Activated T-helper 1 cell treated with anti-CD3 and anti-CD28 coated beads, Interleukin-12 subunit alpha, Interleukin-12 subunit beta, Interleukin-2, Interleukin-4 antibody, amounts not matched to agents 30 ng/mL and 10 ng/mL and 1 ng/mL, durations not matched to agents 14 hours and 24 hours and 36 hours (primary cell): ENCODE data around the gene NAV2. TPM values are rescaled to one million over a fixed set of nuclear protein-coding genes. Genes with fewer than 3 reads are reported as not detected.

Experiments
- DNase-seq: peaks from one replicate; pipeline ENCODE4 v3.0.0; 2021; ENCODE audit warnings: low spot score
- H3K27ac Mint-ChIP-seq: one replicate; pipeline ENCODE4 v1.8.0; 2021; ENCODE audit warnings: mild to moderate bottlenecking, mixed read lengths
- H3K27me3 Mint-ChIP-seq: one replicate; pipeline ENCODE4 v1.8.0; 2022; ENCODE audit warnings: mild to moderate bottlenecking, moderate library complexity, mixed read lengths; ENCODE audit not compliant: insufficient read depth
- H3K36me3 Mint-ChIP-seq: one replicate; pipeline ENCODE4 v1.8.0; 2021; ENCODE audit warnings: low read depth, mixed read lengths
- H3K4me1 Mint-ChIP-seq: one replicate; pipeline ENCODE4 v1.8.0; 2021; ENCODE audit warnings: low read depth, mixed read lengths
- H3K4me3 Mint-ChIP-seq: one replicate; pipeline ENCODE4 v1.8.0; 2021; ENCODE audit warnings: mild to moderate bottlenecking, moderate library complexity, mixed read lengths
- H3K9me3 Mint-ChIP-seq: one replicate; pipeline ENCODE4 v1.8.0; 2021; ENCODE audit warnings: mixed read lengths
- intact Hi-C: fragments of 100-400 bp; cut with micrococcal nuclease; formaldehyde crosslinking; loops from one replicate; pipeline ENCODE4 v1.15.1; 2024
- total RNA-seq: library from RNA; stranded (reverse); gene quantifications from 2 replicates; pipeline ENCODE4 v1.2.3, GENCODE V29; 2022

The NAV2 gene
- total RNA-seq, 1 donor from 2014 or later = 0.34 TPM

- Mint-ChIP-seq H3K36me3 (no peaks in the 10 kb centered on the region), H3K9me3 (no peaks in the 10 kb centered on the region), H3K27me3 (peaks cover 2% of the 10 kb centered on the region), H3K27ac (no peak overlapping the region), H3K4me3 (no peak overlapping the region), H3K4me1 (no peaks in the 10 kb centered on the region)
- no peak for DNase-seq
- intact Hi-C loops = no loop called here
Observed at GRCh38 chr11:20056950-20057943, 344.6 kb downstream of the NAV2 start.

GRCh38 chr11:20058749-20059458 lies 346.3 kb downstream of the NAV2 start:
- intact Hi-C loops = no loop called here
- DNase-seq = no peak
- H3K27ac Mint-ChIP-seq = no peak overlapping the region
- H3K9me3 Mint-ChIP-seq = no peaks in the 10 kb centered on the region
- H3K36me3 Mint-ChIP-seq = no peaks in the 10 kb centered on the region
- H3K4me3 Mint-ChIP-seq = no peak overlapping the region
- H3K4me1 Mint-ChIP-seq = no peaks in the 10 kb centered on the region
- peaks cover 2% of the 10 kb centered on the region for H3K27me3 Mint-ChIP-seq

- Mint-ChIP-seq H3K27ac (no peak overlapping the region), H3K27me3 (peaks cover 2% of the 10 kb centered on the region), H3K9me3 (no peaks in the 10 kb centered on the region), H3K4me1 (no peaks in the 10 kb centered on the region), H3K36me3 (no peaks in the 10 kb centered on the region), H3K4me3 (no peak overlapping the region)
- intact Hi-C loops = no loop called here
- no peak for DNase-seq
Observed at GRCh38 chr11:20059587-20060021, 347.0 kb downstream of the NAV2 start.

DNA sequence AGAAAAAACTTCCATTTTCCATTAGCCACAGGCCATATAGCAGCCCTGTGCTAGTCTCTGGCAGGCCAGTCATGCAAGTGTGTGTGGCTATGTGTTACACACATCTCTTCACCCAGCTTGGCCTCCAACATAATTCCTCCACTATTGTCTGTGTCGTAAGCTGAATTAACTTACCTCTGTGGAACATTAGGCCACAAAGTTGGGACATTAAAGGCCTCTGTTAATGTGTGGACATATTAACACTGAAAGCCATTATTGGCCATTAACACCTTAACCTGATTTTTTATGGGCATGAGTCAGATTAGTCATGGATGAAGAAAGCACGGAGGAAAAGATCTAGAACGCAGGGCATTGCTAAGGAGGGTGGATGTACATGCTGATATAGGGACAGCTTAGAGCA lies 347.5 kb downstream of the NAV2 start:
- peaks cover 2% of the 10 kb centered on the region for H3K27me3 Mint-ChIP-seq

DNA sequence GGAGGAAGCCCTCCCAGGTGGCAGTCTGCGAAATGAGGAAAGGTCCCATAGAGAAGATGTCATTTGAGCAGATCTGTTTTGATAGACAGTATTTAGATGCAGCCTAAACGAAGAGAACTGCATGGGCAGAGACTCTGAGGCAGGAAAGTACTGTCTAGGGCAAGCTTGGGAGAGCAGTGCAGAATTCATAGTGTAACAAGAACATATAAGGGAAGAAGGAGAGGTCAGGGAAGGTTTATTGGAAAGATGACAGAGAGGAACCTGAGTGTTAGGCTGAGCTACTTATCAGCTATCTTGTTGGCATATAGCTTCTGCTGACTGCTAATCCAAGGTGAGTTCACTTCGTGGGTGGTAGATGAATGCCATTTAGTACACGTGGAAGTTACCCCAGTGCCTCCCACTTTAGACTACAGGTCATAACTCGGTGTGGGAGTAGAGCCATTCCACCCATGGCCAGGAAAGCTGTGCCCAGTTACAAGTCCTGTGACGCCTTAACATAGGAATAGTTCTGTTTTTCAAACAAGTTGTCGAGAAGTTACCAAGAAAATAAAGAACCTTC lies 348.1 kb downstream of the NAV2 start:
- Mint-ChIP-seq H3K4me3 (no peak overlapping the region), H3K27ac (no peak overlapping the region), H3K4me1 (no peaks in the 10 kb centered on the region), H3K9me3 (no peaks in the 10 kb centered on the region), H3K36me3 (no peaks in the 10 kb centered on the region), H3K27me3 (peaks cover 2% of the 10 kb centered on the region)
- DNase-seq = no peak
- intact Hi-C loops = no loop called here

More for the DNA sequence above, 347.5 kb downstream of the NAV2 start:
- Mint-ChIP-seq H3K4me3 (no peak overlapping the region), H3K9me3 (no peaks in the 10 kb centered on the region), H3K36me3 (no peaks in the 10 kb centered on the region), H3K27ac (no peak overlapping the region), H3K4me1 (no peaks in the 10 kb centered on the region)
- intact Hi-C loops = no loop called here
- DNase-seq = no peak

GRCh38 chr11:20061776-20062175 lies 349.1 kb downstream of the NAV2 start:
- H3K27me3 Mint-ChIP-seq = peaks cover 3% of the 10 kb centered on the region

GRCh38 chr11:20064961-20065405 lies 352.3 kb downstream of the NAV2 start:
- Mint-ChIP-seq H3K9me3 (no peaks in the 10 kb centered on the region), H3K4me3 (no peak overlapping the region), H3K4me1 (no peaks in the 10 kb centered on the region), H3K36me3 (no peaks in the 10 kb centered on the region), H3K27me3 (peaks cover 2% of the 10 kb centered on the region), H3K27ac (no peak overlapping the region)
- intact Hi-C loops = no loop called here
- DNase-seq = no peak

More at GRCh38 chr11:20061776-20062175, 349.1 kb downstream of the NAV2 start:
- intact Hi-C loops = no loop called here
- DNase-seq = no peak
- Mint-ChIP-seq H3K9me3 (no peaks in the 10 kb centered on the region), H3K27ac (no peak overlapping the region), H3K36me3 (no peaks in the 10 kb centered on the region), H3K4me3 (no peak overlapping the region), H3K4me1 (no peaks in the 10 kb centered on the region)

DNA sequence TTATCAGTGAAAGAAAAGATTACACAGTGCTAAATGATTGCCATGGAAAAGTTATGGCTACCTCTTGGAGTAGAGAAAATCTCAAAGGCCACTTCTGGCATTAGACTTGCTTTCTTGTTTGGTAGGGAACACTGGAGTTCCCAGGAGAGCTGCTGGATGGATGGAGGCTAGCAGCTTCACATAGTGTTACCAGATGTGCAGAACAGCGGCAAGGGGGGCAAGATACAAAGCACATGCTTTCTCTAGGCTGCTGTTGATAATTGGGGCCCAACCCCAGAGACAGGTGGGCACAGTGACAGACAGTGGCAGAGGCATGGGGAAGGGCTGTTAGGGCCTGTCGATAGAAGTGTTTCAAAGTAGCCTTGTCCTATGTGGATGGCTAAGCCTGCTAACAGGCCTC lies 352.8 kb downstream of the NAV2 start:
- Mint-ChIP-seq H3K4me1 (no peaks in the 10 kb centered on the region), H3K27me3 (peaks cover 2% of the 10 kb centered on the region), H3K27ac (no peak overlapping the region), H3K4me3 (no peak overlapping the region), H3K36me3 (no peaks in the 10 kb centered on the region), H3K9me3 (no peaks in the 10 kb centered on the region)
- intact Hi-C loops = no loop called here
- DNase-seq = no peak

DNA sequence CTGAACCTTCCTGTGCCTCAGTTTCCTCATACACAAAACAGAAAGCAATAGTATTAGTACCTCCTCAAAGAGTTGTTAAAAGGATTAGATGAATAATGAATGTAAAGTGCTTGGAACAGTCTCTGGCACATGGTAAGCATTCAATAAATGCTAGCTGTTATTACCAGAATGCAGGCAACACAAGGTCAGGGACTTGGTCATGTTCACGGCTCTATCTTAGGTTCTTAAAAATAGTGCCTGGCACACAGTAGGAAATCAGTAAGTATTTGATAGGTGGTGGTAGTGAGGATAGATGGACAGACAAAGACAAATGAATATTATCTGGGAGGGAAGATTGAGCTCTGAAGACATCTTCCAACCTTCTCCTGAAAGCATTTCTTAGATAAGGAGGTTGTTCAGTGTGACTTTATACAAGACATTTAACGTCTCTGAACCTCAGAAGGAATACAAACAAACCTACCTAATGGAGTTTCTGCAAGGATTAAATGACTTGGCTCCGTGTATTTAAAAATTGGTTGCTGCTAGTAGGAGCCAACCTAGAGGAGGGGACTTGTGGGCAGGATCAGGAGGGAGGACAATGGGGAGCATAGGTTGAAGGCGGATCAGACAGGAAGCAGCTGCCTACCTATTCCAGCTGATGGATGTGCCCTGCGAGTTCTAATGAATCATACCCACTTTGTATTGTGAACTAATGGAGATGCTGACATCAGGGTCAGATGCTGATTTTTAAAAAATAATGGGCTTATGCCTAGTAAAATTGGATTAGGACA lies 353.6 kb downstream of the NAV2 start:
- Mint-ChIP-seq H3K36me3 (no peaks in the 10 kb centered on the region), H3K27ac (no peak overlapping the region), H3K9me3 (no peaks in the 10 kb centered on the region), H3K4me3 (no peak overlapping the region), H3K4me1 (no peaks in the 10 kb centered on the region), H3K27me3 (peaks cover 4% of the 10 kb centered on the region)
- no peak for DNase-seq
- intact Hi-C loops = no loop called here

- Mint-ChIP-seq H3K9me3 (no peaks in the 10 kb centered on the region), H3K4me3 (no peak overlapping the region), H3K36me3 (no peaks in the 10 kb centered on the region), H3K4me1 (no peaks in the 10 kb centered on the region), H3K27ac (no peak overlapping the region), H3K27me3 (peaks cover 4% of the 10 kb centered on the region)
- intact Hi-C loops = no loop called here
- no peak for DNase-seq
Observed at GRCh38 chr11:20066783-20067156, 354.1 kb downstream of the NAV2 start.

DNA sequence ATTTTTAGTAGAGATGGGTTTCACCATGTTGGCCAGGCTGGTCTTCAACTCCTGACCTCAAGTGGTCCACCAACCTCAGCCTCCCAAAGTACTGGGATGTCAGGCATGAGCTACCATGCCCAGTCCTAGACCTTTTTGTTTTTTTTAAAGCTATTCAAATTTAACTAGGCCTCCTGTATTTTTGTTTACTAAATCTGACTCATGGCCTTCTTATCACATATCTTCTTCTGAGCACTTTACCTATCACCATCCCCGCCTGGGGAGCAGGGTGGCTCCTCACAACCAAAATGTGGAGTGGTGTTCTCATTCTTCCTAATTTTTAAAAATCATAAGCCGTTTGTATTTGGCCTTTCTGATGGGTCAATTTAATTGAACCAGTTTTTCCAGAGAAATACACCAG lies 355.0 kb downstream of the NAV2 start:
- DNase-seq = no peak
- intact Hi-C loops = no loop called here
- H3K9me3 Mint-ChIP-seq = no peaks in the 10 kb centered on the region

DNA sequence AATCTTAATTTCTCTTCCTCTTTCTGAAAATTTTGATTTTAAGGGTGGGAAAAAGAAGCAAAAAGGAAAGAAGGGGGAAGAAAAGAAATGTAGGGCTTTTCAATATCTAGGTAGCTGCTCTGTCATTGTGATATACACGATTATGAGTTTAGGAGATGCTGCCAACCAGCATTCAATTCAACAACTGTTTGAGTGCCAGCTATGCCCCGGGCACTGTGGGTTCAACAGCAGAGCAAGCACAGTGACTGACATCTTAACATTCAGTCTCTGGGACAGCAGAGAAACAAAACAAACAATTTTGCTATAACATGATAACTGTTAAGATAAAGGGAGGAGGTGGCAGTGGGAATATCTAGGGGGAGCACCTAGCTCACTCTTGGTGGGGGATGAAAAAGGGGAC lies 356.1 kb downstream of the NAV2 start:
- no peaks in the 10 kb centered on the region for H3K36me3 Mint-ChIP-seq
- H3K27ac Mint-ChIP-seq = no peak overlapping the region
- intact Hi-C loops = no loop called here
- DNase-seq = no peak
- peaks cover 9% of the 10 kb centered on the region for H3K27me3 Mint-ChIP-seq
- H3K9me3 Mint-ChIP-seq = no peaks in the 10 kb centered on the region
- H3K4me1 Mint-ChIP-seq = no peaks in the 10 kb centered on the region
- no peak overlapping the region for H3K4me3 Mint-ChIP-seq

More for the DNA sequence above, 355.0 kb downstream of the NAV2 start:
- Mint-ChIP-seq H3K4me1 (no peaks in the 10 kb centered on the region), H3K27me3 (peaks cover 7% of the 10 kb centered on the region), H3K27ac (no peak overlapping the region), H3K36me3 (no peaks in the 10 kb centered on the region), H3K4me3 (no peak overlapping the region)
